Activated naive CD8-positive, alpha-beta T cell treated with anti-CD3 and anti-CD28 coated beads, Interleukin-2, amount 50 U/mL, for 24 hours (primary cell): Measurements from ENCODE around the gene F10.
"Not testable (repeated sequence)": the region's sequence is repeated elsewhere in the genome, so short reads cannot be mapped to it uniquely, and the experiment has no call there.

Source experiments
- ATAC-seq: fragments of 150-1000 bp; cut with Tn5 transposase; one replicate; pipeline ENCODE4 v1.10.0; 2021
- DNase-seq: peaks from one replicate; pipeline ENCODE4 v3.0.0; 2021
- H3K27ac Mint-ChIP-seq: one replicate; pipeline ENCODE4 v1.8.0; 2021; ENCODE audit warnings: mild to moderate bottlenecking, mixed read lengths
- H3K27me3 Mint-ChIP-seq: one replicate; pipeline ENCODE4 v1.8.0; 2021; ENCODE audit warnings: mixed read lengths
- H3K36me3 Mint-ChIP-seq: one replicate; pipeline ENCODE4 v1.8.0; 2021; ENCODE audit warnings: low read depth, mixed read lengths
- H3K4me1 Mint-ChIP-seq: one replicate; pipeline ENCODE4 v1.8.0; 2021; ENCODE audit warnings: mixed read lengths
- H3K4me3 Mint-ChIP-seq: one replicate; pipeline ENCODE4 v1.8.0; 2021; ENCODE audit warnings: mild to moderate bottlenecking, moderate library complexity, mixed read lengths
- H3K9me3 Mint-ChIP-seq: one replicate; pipeline ENCODE4 v1.8.0; 2021; ENCODE audit warnings: mixed read lengths

F10 gene

DNA sequence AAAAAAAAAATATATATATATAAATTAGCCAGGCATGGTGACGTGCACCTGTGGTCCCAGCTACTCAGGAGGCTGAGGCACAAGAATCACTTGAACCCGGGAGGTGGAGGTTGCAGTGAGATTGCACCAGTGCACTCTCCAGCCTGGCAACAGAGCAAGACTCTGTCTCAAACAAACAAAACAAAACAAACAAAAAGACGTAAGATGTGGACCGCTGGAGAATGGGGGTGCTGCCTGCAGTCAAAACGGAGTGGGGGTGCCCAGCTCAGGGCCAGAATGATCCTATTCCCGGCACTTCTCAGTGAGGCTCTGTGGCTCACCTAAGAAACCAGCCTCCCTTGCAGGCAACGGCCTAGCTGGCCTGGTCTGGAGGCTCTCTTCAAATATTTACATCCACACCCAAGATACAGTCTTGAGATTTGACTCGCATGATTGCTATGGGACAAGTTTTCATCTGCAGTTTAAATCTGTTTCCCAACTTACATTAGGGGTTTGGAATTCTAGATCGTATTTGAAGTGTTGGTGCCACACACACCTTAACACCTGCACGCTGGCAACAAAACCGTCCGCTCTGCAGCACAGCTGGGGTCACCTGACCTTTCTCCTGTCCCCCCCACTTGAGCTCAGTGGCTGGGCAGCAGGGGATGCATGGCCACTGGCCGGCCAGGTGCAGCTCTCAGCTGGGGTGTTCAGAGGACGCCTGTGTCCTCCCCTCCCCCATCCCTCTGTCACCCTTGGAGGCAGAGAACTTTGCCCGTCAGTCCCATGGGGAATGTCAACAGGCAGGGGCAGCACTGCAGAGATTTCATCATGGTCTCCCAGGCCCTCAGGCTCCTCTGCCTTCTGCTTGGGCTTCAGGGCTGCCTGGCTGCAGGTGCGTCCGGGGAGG is 17.3 kb upstream of the F10 start, which contains the start of gene F7:
F7 (plus strand) TSS at position 760 of the 889 bp plus-strand sequence; CDS start at position 811, 51 bp downstream.
- peaks cover 5% of the 10 kb centered on the region for H3K27me3 Mint-ChIP-seq
- no peaks in the 10 kb centered on the region for H3K9me3 Mint-ChIP-seq
- H3K27ac Mint-ChIP-seq = no peak within 1 kb of the TSS
- H3K36me3 Mint-ChIP-seq = peaks cover 2% of the 10 kb centered on the region
- ATAC-seq (no peak), DNase-seq (no peak)
- H3K4me3 Mint-ChIP-seq = no peak within 1 kb of the TSS
- H3K4me1 Mint-ChIP-seq = peaks cover 5% of the 10 kb centered on the region

DNA sequence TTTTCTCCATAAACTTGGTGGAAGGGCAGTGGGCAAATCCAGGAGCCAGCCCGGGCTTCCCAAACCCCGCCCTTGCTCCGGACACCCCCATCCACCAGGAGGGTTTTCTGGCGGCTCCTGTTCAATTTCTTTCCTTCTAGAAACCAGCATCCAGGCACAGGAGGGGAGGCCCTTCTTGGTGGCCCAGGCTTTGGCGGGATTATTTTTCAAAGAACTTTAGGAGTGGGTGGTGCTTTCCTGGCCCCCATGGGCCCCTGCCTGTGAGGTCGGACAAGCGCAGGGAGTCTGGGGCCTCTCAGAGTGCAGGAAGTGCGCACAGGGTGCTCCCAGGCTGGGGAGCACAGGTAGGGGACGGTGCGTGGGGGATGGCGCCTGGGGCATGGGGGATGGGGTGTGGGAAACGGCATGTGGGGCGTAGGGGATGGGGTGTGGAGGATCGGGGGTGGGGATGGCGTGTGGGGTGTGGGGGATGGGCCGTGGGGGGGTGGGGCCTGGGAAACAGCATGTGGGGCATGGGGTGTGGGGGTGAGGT is 16.6 kb upstream of the F10 start:
- Mint-ChIP-seq H3K27me3 (peaks cover 5% of the 10 kb centered on the region), H3K36me3 (peaks cover 2% of the 10 kb centered on the region), H3K4me3 (no peak overlapping the region), H3K4me1 (peaks cover 6% of the 10 kb centered on the region), H3K9me3 (no peaks in the 10 kb centered on the region), H3K27ac (no peak overlapping the region)
- no peak for DNase-seq
- ATAC-seq = no peak

DNA sequence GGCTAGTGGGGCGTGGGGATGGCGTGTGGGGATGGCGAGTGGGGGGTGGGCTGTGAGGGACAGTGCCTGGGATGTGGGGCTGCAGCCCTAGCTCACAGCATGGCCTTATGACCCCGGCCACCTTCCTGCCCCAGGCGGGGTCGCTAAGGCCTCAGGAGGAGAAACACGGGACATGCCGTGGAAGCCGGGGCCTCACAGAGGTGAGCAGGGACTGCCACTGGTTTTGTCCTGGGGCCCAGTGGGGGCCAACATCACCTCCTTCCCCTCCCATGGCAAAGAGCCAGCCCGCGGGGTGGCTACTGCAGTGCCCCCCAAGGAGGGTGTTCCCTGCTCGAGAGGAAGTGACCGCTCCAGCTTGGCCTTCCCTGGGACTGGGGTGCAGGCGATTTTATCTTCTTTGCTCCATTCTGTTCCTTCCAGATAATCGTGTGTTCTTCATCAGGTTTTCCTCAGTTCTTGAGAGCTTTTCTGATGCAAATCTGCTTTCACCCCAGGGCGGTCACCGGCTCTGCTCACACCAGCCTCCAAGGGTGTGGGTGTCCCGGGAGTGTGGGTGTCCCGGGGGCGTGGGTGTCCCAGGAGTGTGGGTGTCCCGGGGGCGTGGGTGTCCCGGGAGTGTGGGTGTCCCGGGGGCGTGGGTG is 15.8 kb upstream of the F10 start:
- no peaks in the 10 kb centered on the region for H3K9me3 Mint-ChIP-seq
- DNase-seq (peak; percentile 19), ATAC-seq (peak; percentile 39)
- peaks cover 5% of the 10 kb centered on the region for H3K27me3 Mint-ChIP-seq
- H3K4me3 Mint-ChIP-seq = peak overlapping the region; percentile 34
- H3K27ac Mint-ChIP-seq = peak overlapping the region; percentile 78
- H3K36me3 Mint-ChIP-seq = peaks cover 2% of the 10 kb centered on the region
- H3K4me1 Mint-ChIP-seq = peaks cover 7% of the 10 kb centered on the region

DNA sequence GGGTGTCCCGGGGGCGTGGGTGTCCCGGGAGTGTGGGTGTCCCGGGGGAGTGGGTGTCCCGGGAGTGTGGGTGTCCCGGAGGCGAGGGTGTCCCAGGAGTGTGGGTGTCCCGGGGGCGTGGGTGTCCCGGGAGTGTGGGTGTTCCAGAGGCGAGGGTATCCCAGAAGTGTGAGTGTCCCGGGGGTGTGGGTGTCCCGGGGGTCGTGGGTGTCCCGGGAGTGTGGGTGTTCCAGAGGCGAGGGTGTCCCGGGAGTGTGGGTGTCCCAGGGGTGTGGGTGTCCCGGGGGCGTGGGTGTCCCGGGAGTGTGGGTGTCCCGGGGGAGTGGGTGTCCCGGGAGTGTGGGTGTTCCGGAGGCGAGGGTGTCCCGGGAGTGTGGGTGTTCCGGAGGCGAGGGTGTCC is 14.1 kb upstream of the F10 start:
- H3K9me3 Mint-ChIP-seq, DNase-seq, ATAC-seq, H3K36me3 Mint-ChIP-seq, H3K4me1 Mint-ChIP-seq, H3K27ac Mint-ChIP-seq, H3K4me3 Mint-ChIP-seq, H3K27me3 Mint-ChIP-seq: not testable (repeated sequence)

DNA sequence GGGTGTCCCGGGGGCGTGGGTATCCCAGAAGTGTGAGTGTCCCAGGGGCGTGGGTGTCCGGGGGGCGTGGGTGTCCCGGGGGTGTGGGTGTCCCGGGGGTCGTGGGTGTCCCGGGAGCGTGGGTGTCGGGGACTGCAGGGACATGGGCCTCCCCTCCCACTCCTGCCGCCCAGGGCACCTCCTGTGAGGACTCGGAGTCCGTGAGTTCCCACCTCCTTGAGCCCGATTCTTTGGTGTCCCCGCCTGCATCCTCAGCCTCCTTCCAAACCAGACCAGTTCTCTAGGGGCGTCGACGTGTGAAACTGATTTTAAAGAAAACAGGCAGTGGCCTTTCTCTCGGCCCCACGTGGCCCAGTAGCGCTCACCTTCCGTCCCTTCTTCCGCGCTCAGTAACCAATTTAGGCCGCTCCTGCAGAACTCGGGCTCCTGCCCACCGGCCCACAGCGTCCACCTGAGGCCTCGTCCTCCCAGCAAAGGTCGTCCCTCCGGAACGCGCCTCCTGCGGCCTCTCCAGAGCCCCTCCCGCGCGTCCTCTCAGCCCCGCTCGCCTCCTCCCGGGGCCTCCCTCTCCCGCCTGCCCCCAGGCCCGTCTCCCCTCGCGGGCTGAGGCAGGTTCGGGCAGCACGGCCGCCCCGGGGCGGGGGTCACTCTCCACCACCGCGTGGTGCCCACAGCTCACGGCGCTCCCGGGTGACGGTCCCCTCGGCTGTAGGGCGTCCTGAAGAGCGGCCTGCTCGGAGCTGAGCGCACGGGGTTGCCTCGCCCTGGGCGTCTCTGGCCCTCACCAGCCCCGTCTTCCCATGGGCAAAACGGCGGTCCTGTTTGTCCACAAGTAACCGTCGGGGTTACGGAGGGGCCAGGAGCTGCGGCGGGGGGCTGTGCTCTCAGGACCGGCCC is 13.2 kb upstream of the F10 start:
- peak; percentile 13 for ATAC-seq
- Mint-ChIP-seq H3K27me3 (peaks cover 5% of the 10 kb centered on the region), H3K27ac (peak overlapping the region; percentile 86), H3K4me1 (peaks cover 7% of the 10 kb centered on the region), H3K4me3 (peak overlapping the region; percentile 63), H3K9me3 (no peaks in the 10 kb centered on the region), H3K36me3 (peaks cover 2% of the 10 kb centered on the region)
- DNase-seq = no peak

DNA sequence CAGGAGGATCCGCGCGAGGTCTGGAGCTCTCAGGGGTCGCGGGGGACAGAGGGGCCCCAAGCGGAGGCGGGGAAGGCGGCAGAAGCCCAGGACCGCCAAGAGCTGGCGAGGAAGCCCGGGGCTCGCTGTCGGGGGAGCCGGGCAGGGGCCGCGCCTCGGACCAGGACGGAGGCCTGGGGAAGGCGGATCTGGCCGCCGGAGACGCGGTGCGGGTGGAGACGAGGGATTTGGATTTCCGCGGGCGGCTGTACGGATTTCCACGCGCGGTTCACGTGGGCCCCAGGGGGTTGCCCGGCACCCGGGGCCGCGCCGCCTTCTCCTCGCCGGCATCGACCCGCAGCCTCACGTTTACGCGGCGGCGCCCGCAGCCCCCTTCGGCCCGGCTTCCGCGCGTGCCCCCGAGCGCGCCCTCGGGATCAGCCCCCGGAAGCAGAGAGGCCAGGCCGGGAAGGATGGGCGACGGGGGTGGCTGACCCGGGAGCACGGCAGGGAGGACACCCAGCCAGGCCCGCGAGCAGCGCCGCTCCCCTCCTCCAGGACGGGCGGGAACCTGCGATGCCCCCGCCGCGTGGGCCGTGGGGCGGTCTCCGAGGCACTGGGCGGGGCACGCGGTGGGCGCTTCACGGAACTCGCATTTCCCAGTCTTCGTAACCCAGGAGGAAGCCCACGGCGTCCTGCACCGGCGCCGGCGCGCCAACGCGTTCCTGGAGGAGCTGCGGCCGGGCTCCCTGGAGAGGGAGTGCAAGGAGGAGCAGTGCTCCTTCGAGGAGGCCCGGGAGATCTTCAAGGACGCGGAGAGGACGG is 12.3 kb upstream of the F10 start:
- Mint-ChIP-seq H3K4me1 (peaks cover 7% of the 10 kb centered on the region), H3K9me3 (no peaks in the 10 kb centered on the region), H3K27ac (no peak overlapping the region), H3K36me3 (peaks cover 2% of the 10 kb centered on the region), H3K4me3 (peak overlapping the region; percentile 6), H3K27me3 (peaks cover 5% of the 10 kb centered on the region)
- DNase-seq (peak; percentile 24), ATAC-seq (peak; percentile 15)

DNA sequence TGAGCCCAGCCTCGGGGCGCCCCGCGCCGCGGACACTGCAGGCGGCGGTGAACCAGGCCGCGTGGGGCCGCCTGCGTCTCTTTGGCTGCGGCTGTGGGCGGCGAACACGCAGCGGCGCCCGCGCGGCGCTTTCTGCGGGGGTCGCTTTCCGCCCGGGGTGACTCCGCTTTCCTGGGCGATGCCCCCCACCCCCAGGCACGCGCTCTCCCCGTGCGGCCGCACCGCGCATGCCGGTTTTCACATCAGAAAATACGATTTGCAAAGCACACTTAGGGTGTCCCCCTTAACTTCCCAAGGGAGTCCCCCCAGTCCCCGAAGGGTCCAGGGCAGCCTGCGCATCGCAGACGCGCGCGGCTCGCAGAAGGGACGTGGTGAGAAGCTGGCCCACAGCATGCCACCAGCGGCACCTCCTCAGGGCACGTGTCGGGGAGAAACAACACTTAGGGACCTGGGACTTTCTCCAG is 11.7 kb upstream of the F10 start:
- peak; percentile 8 for DNase-seq
- ATAC-seq = peak; percentile 27
- Mint-ChIP-seq H3K27me3 (peaks cover 5% of the 10 kb centered on the region), H3K4me3 (peak overlapping the region; percentile 6), H3K4me1 (peaks cover 7% of the 10 kb centered on the region), H3K9me3 (no peaks in the 10 kb centered on the region), H3K36me3 (peaks cover 2% of the 10 kb centered on the region), H3K27ac (no peak overlapping the region)

DNA sequence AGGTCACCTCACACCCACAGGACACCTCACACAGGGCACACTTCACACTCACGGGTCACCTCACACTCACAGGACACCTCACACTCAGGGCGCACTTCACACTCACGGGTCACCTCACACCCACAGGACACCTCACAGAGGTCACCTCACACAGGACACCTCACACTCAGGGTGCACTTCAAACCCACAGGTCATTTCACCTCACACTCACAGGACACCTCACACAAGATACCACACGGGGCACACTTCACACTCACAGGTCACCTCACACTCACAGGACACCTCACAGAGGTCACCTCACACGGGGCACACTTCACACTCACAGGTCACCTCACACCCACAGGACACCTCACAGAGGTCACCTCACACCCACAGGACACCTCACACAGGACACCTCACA is 10.8 kb upstream of the F10 start:
- not testable (repeated sequence) for H3K9me3 Mint-ChIP-seq, ATAC-seq, H3K4me1 Mint-ChIP-seq, H3K27ac Mint-ChIP-seq, H3K27me3 Mint-ChIP-seq, H3K4me3 Mint-ChIP-seq, H3K36me3 Mint-ChIP-seq, DNase-seq

DNA sequence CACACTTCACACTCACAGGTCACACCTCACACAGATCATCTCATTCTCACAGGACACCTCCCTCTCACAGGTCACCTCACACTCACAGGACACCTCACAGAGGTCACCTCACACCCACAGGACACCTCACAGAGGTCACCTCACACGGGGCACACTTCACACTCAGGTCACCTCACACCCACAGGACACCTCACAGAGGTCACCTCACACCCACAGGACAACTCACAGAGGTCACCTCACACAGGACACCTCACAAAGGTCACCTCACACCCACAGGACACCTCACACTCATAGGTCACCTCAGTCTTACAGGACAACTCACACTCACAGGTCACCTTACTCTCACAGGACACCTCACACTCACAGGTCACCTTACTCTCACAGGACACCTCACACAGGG is 10.1 kb upstream of the F10 start:
- not testable (repeated sequence) for DNase-seq, H3K4me3 Mint-ChIP-seq, H3K27ac Mint-ChIP-seq, H3K27me3 Mint-ChIP-seq, ATAC-seq, H3K4me1 Mint-ChIP-seq, H3K36me3 Mint-ChIP-seq, H3K9me3 Mint-ChIP-seq

DNA sequence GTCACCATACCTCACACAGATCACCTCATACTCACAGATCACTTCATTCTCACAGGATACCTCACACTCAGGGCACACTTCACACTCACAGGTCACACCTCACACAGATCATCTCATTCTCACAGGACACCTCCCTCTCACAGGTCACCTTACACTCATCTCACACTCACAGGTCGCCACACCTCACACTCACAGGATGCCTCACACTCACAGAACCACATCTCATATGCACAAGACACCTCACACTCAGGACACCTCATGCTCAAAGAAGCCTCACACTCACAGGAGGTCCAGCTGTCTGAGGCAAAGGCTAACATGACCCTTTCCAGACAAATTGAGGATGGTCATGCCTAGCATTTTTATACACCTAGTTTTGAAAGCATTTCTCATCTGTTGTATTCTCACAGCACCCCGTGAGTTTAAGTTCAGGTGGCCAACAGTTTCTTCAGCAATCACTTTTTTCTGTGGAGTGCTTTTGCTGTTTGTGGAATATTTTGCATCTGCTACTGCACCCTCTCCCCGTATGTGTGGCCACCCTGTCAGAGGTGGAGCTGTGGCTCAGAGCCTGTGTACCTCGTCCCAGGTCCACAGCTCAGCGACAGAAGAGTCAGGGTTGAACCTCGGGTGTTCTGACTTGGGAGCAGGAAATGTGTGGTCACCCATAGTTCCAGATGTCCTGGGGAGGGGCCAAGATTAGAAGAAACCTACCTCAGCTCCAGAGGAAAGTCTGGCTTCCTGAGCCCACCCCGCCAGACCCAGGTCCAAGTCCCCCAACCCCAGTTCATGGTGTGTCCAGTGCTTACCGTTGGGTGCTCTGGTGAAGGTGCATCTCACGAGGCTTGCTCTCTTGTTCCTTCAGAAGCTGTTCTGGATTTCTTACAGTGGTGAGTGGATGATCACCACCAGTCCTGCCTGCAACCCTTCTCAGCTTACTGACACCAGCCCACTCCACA is 9.4 kb upstream of the F10 start:
- no peaks in the 10 kb centered on the region for H3K9me3 Mint-ChIP-seq
- DNase-seq = no peak
- H3K4me1 Mint-ChIP-seq = peaks cover 5% of the 10 kb centered on the region
- H3K36me3 Mint-ChIP-seq = peaks cover 2% of the 10 kb centered on the region
- peak; percentile 36 for ATAC-seq
- H3K4me3 Mint-ChIP-seq = no peak overlapping the region
- H3K27ac Mint-ChIP-seq = no peak overlapping the region
- peaks cover 3% of the 10 kb centered on the region for H3K27me3 Mint-ChIP-seq

DNA sequence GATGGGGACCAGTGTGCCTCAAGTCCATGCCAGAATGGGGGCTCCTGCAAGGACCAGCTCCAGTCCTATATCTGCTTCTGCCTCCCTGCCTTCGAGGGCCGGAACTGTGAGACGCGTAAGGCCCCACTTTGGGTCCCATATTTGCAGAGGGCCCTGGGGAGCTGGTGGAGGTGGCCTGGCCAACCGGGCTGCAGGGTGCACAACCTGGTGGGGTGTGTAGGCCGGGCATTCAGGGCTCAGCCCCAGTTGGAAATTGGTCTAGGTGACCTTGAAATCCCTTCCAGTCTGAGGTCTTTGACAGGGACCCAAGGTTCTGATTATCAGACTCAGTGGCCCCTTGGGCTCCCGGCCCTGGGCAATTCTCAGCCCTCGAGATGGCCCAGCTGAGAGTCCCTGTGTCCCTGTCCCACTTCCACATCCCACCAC is 8.7 kb upstream of the F10 start:
- ATAC-seq (no peak), DNase-seq (no peak)
- peaks cover 5% of the 10 kb centered on the region for H3K4me1 Mint-ChIP-seq
- H3K27me3 Mint-ChIP-seq = peaks cover 3% of the 10 kb centered on the region
- no peak overlapping the region for H3K27ac Mint-ChIP-seq
- peaks cover 2% of the 10 kb centered on the region for H3K36me3 Mint-ChIP-seq
- H3K9me3 Mint-ChIP-seq = no peaks in the 10 kb centered on the region
- no peak overlapping the region for H3K4me3 Mint-ChIP-seq

DNA sequence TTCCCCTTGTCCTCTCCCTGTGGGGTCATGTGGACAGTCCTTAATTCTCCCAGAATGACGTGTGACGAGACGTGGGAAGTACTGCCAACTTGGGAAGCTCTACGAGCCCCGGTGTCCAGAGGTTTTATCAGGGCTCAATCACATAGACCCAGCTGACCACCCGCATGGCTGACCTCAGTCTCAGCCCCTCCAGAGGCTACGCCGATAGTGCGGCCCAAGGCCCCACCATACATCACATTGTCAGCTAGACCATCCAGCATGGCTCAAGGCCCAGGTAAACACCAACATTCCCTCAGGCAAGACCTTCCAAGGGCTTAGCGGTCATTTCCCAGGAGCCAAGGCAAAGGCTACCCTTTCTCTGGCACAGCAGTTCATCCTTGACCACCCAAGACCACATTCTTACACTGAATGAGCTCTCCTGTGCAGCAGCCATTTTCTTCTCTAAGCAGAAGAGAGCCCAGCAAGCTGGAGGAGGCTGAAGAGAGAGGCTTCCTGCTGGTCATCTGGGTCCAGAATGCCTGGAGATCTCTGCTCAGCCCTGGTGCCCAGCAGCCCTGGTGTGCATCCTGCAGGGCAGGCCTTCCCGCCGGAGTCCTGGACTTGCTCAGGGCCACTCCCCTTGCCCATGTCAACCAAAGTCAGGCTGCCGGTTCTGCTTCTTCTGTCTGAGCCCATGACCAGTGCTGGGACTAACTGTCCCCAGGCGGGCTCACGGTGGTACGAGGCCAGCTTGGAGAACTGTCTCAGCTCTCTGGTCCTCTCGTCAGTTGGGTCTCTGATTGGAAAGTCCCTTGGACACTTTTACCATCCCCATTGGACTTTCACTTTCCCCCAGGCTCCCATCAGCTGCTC is 7.9 kb upstream of the F10 start:
- Mint-ChIP-seq H3K36me3 (no peaks in the 10 kb centered on the region), H3K4me3 (no peak overlapping the region), H3K4me1 (peaks cover 2% of the 10 kb centered on the region), H3K27ac (no peak overlapping the region), H3K27me3 (no peaks in the 10 kb centered on the region), H3K9me3 (no peaks in the 10 kb centered on the region)
- DNase-seq = no peak
- ATAC-seq = no peak
